H1 (cell line): ENCODE measurements around the gene MBD3L1. TPM values are rescaled to one million over a fixed set of nuclear protein-coding genes. Genes with fewer than 3 reads are reported as not detected.

ENCODE experiments used
- CTCF ChIA-PET: fragments of 300-600 bp; sonication (Branson Sonifier 250); formaldehyde crosslinking; loops from one replicate; lab custom pipeline; 2021; ENCODE audit not compliant: partially characterized antibody; lab: Charles Lee
- POLR2A ChIA-PET: fragments of 300-600 bp; sonication (Branson Sonifier 250); formaldehyde crosslinking; loops from one replicate; lab custom pipeline; 2021; ENCODE audit warnings: inconsistent platforms; ENCODE audit not compliant: partially characterized antibody; lab: Charles Lee
- DNase-seq, 2 experiments: peaks; one replicate each; pipeline versions ENCODE4 v3.0.0 to v3.0.0-alpha.2; 2010 to 2022; ENCODE audit warnings: low spot score in 2 of 2, low read depth in 1 of 2, mixed read lengths in 1 of 2
- FAIRE-seq: peaks from 2 replicates; lab custom pipeline; 2011; peaks lifted over from hg19 to GRCh38; lab: Jason Lieb, UNC
- H2AFZ ChIP-seq: 2 replicates; pipeline ENCODE4 v1.8.1; 2012; ENCODE audit warnings: low read length, inconsistent platforms
- H2AK5ac ChIP-seq: 2 replicates; pipeline ENCODE4 v1.6.1; 2013; ENCODE audit warnings: low read depth, low read length
- H2BK120ac ChIP-seq: replicated peaks from 2 replicates; pipeline ENCODE3; 2013; ENCODE audit warnings: low read depth, low read length, inconsistent platforms
- H2BK12ac ChIP-seq: 2 replicates; pipeline ENCODE4 v1.6.1; 2013; ENCODE audit warnings: low read depth, low read length
- H2BK15ac ChIP-seq: 2 replicates; pipeline ENCODE4 v1.6.1; 2013; ENCODE audit warnings: low read length
- H2BK20ac ChIP-seq: 2 replicates; pipeline ENCODE4 v1.6.1; 2013; ENCODE audit warnings: low read length
- H2BK5ac ChIP-seq: 2 replicates; pipeline ENCODE4 v1.6.1; 2013; ENCODE audit warnings: low read depth, low read length
- H3K14ac ChIP-seq: 2 replicates; pipeline ENCODE4 v1.6.1; 2013; ENCODE audit warnings: inconsistent platforms; ENCODE audit not compliant: insufficient read length
- H3K18ac ChIP-seq: 2 replicates; pipeline ENCODE4 v1.6.1; 2013; ENCODE audit warnings: low read length; ENCODE audit errors: extremely low read depth
- H3K23ac ChIP-seq: 2 replicates; pipeline ENCODE4 v1.6.1; 2013; ENCODE audit warnings: inconsistent platforms; ENCODE audit not compliant: insufficient read length
- H3K23me2 ChIP-seq: 2 replicates; pipeline ENCODE4 v1.6.1; 2013; ENCODE audit warnings: low read depth, low read length
- H3K27ac ChIP-seq: 2 replicates; pipeline ENCODE4 v1.6.1; 2011; ENCODE audit warnings: low read depth, low read length, inconsistent platforms
- H3K27me3 ChIP-seq, 4 experiments: replicated peaks in 1 of 4; 1 replicate in 1 of 4; 2 replicates in 3 of 4; pipeline versions ENCODE4 v1.6.1 to v1.8.1; 2011 to 2013; ENCODE audit warnings: low read length in 3 of 4, mild to moderate bottlenecking in 3 of 4, inconsistent platforms in 2 of 4, mixed read lengths in 2 of 4, moderate library complexity in 1 of 4; ENCODE audit not compliant: control insufficient read depth in 3 of 4, insufficient read depth in 3 of 4; ENCODE audit errors: extremely low read depth in 1 of 4
- H3K36me3 ChIP-seq, 4 experiments: 2 replicates each; pipeline versions ENCODE4 v1.6.1 to v1.8.1; 2011 to 2013; ENCODE audit warnings: mild to moderate bottlenecking in 4 of 4, low read length in 3 of 4, moderate library complexity in 2 of 4, control low read depth in 1 of 4, inconsistent platforms in 1 of 4; ENCODE audit not compliant: insufficient read depth in 4 of 4, control insufficient read depth in 2 of 4
- H3K4ac ChIP-seq: replicated peaks from 2 replicates; pipeline ENCODE3; 2013; ENCODE audit warnings: low read length, low read depth, mixed read lengths, inconsistent platforms; ENCODE audit not compliant: insufficient read length
- H3K4me1 ChIP-seq, 4 experiments: replicated peaks in 1 of 4; 1 replicate in 1 of 4; 2 replicates in 3 of 4; pipeline versions ENCODE4 v1.6.1 to v1.8.1; 2011 to 2013; ENCODE audit warnings: low read length in 3 of 4, inconsistent platforms in 2 of 4, mixed read lengths in 1 of 4; ENCODE audit not compliant: insufficient read depth in 4 of 4, control insufficient read depth in 3 of 4
- H3K4me2 ChIP-seq, 2 experiments: 2 replicates each; pipeline versions ENCODE4 v1.6.1 to v1.8.1; 2011 to 2013; ENCODE audit warnings: low read depth in 2 of 2, low read length in 2 of 2, control low read depth in 1 of 2, inconsistent platforms in 1 of 2, mild to moderate bottlenecking in 1 of 2; ENCODE audit not compliant: insufficient read depth in 1 of 2
- H3K4me3 ChIP-seq, 4 experiments: fragments of 200-600, 300-600 bp in 1 of 4; sonication (generic), shearing (Covaris generic), sonication (Bioruptor Twin) in 1 of 4; 2 replicates each; pipeline versions ENCODE4 v1.5.1 to v1.8.1; 2011 to 2016; ENCODE audit warnings: low read length in 4 of 4, low read depth in 3 of 4, control low read depth in 2 of 4, inconsistent platforms in 2 of 4, mild to moderate bottlenecking in 2 of 4, mixed read lengths in 1 of 4, moderate library complexity in 1 of 4; ENCODE audit not compliant: insufficient read depth in 2 of 4; ENCODE audit errors: extremely low read depth in 1 of 4
- H3K56ac ChIP-seq: replicated peaks from 2 replicates; pipeline ENCODE3; 2013; ENCODE audit warnings: low read depth, mild to moderate bottlenecking, mixed read lengths, low read length, inconsistent platforms; ENCODE audit not compliant: insufficient read length
- H3K79me1 ChIP-seq: 2 replicates; pipeline ENCODE4 v1.6.1; 2013; ENCODE audit warnings: low read depth, low read length, control low read depth
- H3K79me2 ChIP-seq, 2 experiments: 2 replicates each; pipeline versions ENCODE4 v1.6.1 to v1.8.1; 2012 to 2013; ENCODE audit warnings: low read length in 2 of 2, mild to moderate bottlenecking in 2 of 2, inconsistent platforms in 1 of 2; ENCODE audit not compliant: insufficient read depth in 2 of 2, control insufficient read depth in 1 of 2
- H3K9ac ChIP-seq, 4 experiments: replicated peaks in 1 of 4; 1 replicate in 1 of 4; 2 replicates in 3 of 4; pipeline versions ENCODE4 v1.6.1 to v1.8.1; 2011 to 2013; ENCODE audit warnings: low read depth in 3 of 4, low read length in 3 of 4, control low read depth in 2 of 4, mild to moderate bottlenecking in 2 of 4, moderate library complexity in 2 of 4, inconsistent platforms in 1 of 4; ENCODE audit errors: extremely low read depth in 1 of 4
- H3K9me3 ChIP-seq, 2 experiments: 2 replicates each; pipeline versions ENCODE4 v1.6.1 to v1.8.1; 2012 to 2013; ENCODE audit warnings: mild to moderate bottlenecking in 2 of 2, moderate library complexity in 2 of 2, control low read depth in 1 of 2, inconsistent platforms in 1 of 2, low read depth in 1 of 2, low read length in 1 of 2, mixed read lengths in 1 of 2; ENCODE audit not compliant: insufficient read depth in 2 of 2
- H4K20me1 ChIP-seq, 2 experiments: replicated peaks in 1 of 2; 2 replicates each; pipeline versions ENCODE3 to v1.8.1; 2011 to 2013; ENCODE audit warnings: inconsistent platforms in 2 of 2, low read length in 2 of 2, mild to moderate bottlenecking in 1 of 2; ENCODE audit not compliant: insufficient read depth in 2 of 2, control insufficient read depth in 1 of 2
- H4K5ac ChIP-seq: 2 replicates; pipeline ENCODE4 v1.6.1; 2013; ENCODE audit warnings: low read length, low read depth, mixed read lengths, inconsistent platforms; ENCODE audit not compliant: insufficient read length
- H4K8ac ChIP-seq: 2 replicates; pipeline ENCODE4 v1.8.0; 2013; ENCODE audit warnings: mild to moderate bottlenecking, moderate library complexity, low read length, inconsistent platforms; ENCODE audit not compliant: insufficient read depth; ENCODE audit errors: extremely low read depth
- H4K91ac ChIP-seq: replicated peaks from 2 replicates; pipeline ENCODE3; 2013; ENCODE audit warnings: low read length, mixed read lengths, inconsistent platforms; ENCODE audit not compliant: insufficient read length
- CEBPB ChIP-seq: IDR thresholded peaks from 2 replicates; pipeline ENCODE4 v1.6.1; 2012; ENCODE audit warnings: low read depth, low read length
- CREB1 ChIP-seq: IDR thresholded peaks from 2 replicates; pipeline ENCODE4 v1.6.1; 2012; ENCODE audit warnings: inconsistent platforms
- HDAC6 ChIP-seq: IDR thresholded peaks from one replicate; pipeline ENCODE4 v1.7.1; 2012; ENCODE audit warnings: low read depth, mild to moderate bottlenecking, inconsistent platforms, low read length, moderate library complexity
- KDM5A ChIP-seq: fragments of 200-600 bp; IDR thresholded peaks from 2 replicates; pipeline ENCODE4 v1.7.1; 2012; ENCODE audit warnings: mild to moderate bottlenecking, low read length, inconsistent platforms, mixed read lengths
- WGBS, 2 experiments: shearing (Covaris generic) in 1 of 2; methylation state at CpG; one replicate each; pipeline versions ENCODE4 v1.1.6 to v1.1.7; 2013 to 2015; ENCODE audit warnings: low lambda C conversion rate in 2 of 2, mixed read lengths in 2 of 2, inconsistent platforms in 1 of 2, low coverage in 1 of 2, missing lambda C conversion rate in 1 of 2; ENCODE audit not compliant: insufficient replicate concordance in 2 of 2, insufficient coverage in 1 of 2, insufficient read length in 1 of 2; ENCODE audit errors: extremely low coverage in 1 of 2, missing lambda C conversion rate in 1 of 2; 5-methylcytosine and 5-hydroxymethylcytosine counted together
- polyA plus RNA-seq, 7 experiments: library from polyadenylated mRNA; depleted of rRNA in 3 of 7; stranded (reverse) in 5 of 7; unstranded in 2 of 7; fragments of >200 nt in 5 of 7; fragments of 200-250 nt in 2 of 7; gene quantifications; 1 replicate in 5 of 7; 2 replicates in 1 of 7; 4 replicates in 1 of 7; pipeline versions ENCODE4 v1.2.1 to v1.2.3, GENCODE V29; 2011 to 2013; ENCODE audit warnings: missing spikeins in 2 of 7, mixed read lengths in 2 of 7
- total RNA-seq: library from RNA; stranded (reverse); fragmentation: NEBNext Ultra II Directional; extraction: Animal tissue kit (Norgen Biotek cat#: 25700); gene quantifications from 2 replicates; pipeline ENCODE4 v1.2.1, GENCODE V29; 2021

Gene MBD3L1
- total and polyA plus RNA-seq, 2 of the 8 experiments (the other 6 are each of a cell fraction or from before 2014, with no cell fraction given) = not detected

DNA sequence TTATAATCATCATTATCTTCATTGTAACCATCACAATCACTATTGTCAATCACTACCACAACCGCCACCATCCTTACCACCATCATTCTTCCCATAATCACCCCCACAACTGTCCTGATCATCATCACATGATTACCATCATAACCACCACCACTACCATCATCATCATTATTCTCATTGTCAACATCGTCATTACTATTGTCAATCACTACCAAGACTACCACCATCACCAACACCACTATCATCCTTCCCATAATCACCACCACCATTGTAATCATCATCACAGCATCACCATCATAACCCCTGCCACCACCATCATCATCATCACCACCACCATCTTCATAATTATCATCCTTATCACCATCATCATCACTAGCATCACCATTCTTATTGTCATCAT is 55.2 kb downstream of the MBD3L1 start:
- H3K4me3 ChIP-seq = no peak overlapping the region
- H3K4me2 ChIP-seq = no peak overlapping the region
- TF ChIP-seq CREB1 (no peak), KDM5A (no peak), HDAC6 (no peak), CEBPB (no peak)
- no peak overlapping the region for H2AK5ac ChIP-seq
- no peak overlapping the region for H4K5ac ChIP-seq
- H4K8ac ChIP-seq = no peak overlapping the region
- H3K23ac ChIP-seq = no peak overlapping the region
- H3K9me3 ChIP-seq = peaks cover 78 to 88% of the 10 kb centered on the region in 2 experiments
- H3K18ac ChIP-seq = no peak overlapping the region
- no peak overlapping the region for H3K9ac ChIP-seq
- no peaks in the 10 kb centered on the region for H3K79me1 ChIP-seq
- H2BK5ac ChIP-seq = no peak overlapping the region
- no peak overlapping the region for H2AFZ ChIP-seq
- DNase-seq = no peak
- ChIA-PET POLR2A (no interaction called here), CTCF (no interaction called here)
- no peak overlapping the region for H2BK120ac ChIP-seq
- no peak overlapping the region for H3K4ac ChIP-seq
- no peak overlapping the region for H2BK12ac ChIP-seq
- 70% methylated on average over 2 of the region's 2 CpGs; no CpG with 5 or more reads in 1 of the 2 experiments for WGBS, 2 experiments
- peaks cover 9% of the 10 kb centered on the region; the same call in 1 of the 2 replicates for H3K23me2 ChIP-seq
- peaks cover 0 to 2% of the 10 kb centered on the region in 2 experiments for H4K20me1 ChIP-seq
- H4K91ac ChIP-seq = no peak overlapping the region
- H3K14ac ChIP-seq = no peak overlapping the region
- H3K27ac ChIP-seq = no peak overlapping the region
- FAIRE-seq = no peak
- peaks cover 0 to 2% (median 0%) of the 10 kb centered on the region in 4 experiments; a peak in 1 of 8 replicates for H3K36me3 ChIP-seq
- no peaks in the 10 kb centered on the region for H3K79me2 ChIP-seq
- no peaks in the 10 kb centered on the region for H3K27me3 ChIP-seq
- no peak overlapping the region for H2BK15ac ChIP-seq
- H3K4me1 ChIP-seq = no peaks in the 10 kb centered on the region
- no peak overlapping the region for H2BK20ac ChIP-seq
- H3K56ac ChIP-seq = peak overlapping the region; percentile 67
